Neural cell (in vitro differentiated cells): ENCODE results near the gene ST14. TPM values are rescaled to one million over a fixed set of nuclear protein-coding genes. Genes with fewer than 3 reads are reported as not detected.

ENCODE experiments used
- H2AFZ ChIP-seq: fragments of 200-600, 300-800 bp; sonication (generic), shearing (Covaris generic); 2 replicates; pipeline ENCODE4 v1.6.0; 2014; ENCODE audit warnings: low read depth, mild to moderate bottlenecking, antibody characterized with exemption, low read length, moderate library complexity
- H3F3A ChIP-seq: fragments of 200-600 bp; shearing (Covaris generic); 2 replicates; pipeline ENCODE4 v1.6.1; 2016; ENCODE audit warnings: mild to moderate bottlenecking, moderate library complexity, mixed read lengths, antibody characterized with exemption, low read length; ENCODE audit not compliant: insufficient read depth, poor library complexity, severe bottlenecking
- H3K27ac ChIP-seq: fragments of 200-600, 300-800 bp; sonication (generic), shearing (Covaris generic); 2 replicates; pipeline ENCODE4 v1.5.1; 2014; ENCODE audit warnings: mild to moderate bottlenecking, low read length, moderate library complexity
- H3K27me3 ChIP-seq: fragments of 300-800, 200-600 bp; sonication (generic), shearing (Covaris generic); 2 replicates; pipeline ENCODE4 v1.6.0; 2014; ENCODE audit warnings: mild to moderate bottlenecking, low read depth, low read length, moderate library complexity; ENCODE audit not compliant: insufficient read depth
- H3K36me3 ChIP-seq: fragments of 300-800, 200-600 bp; sonication (generic), shearing (Covaris generic); 2 replicates; pipeline ENCODE4 v1.5.1; 2014; ENCODE audit warnings: mild to moderate bottlenecking, antibody characterized with exemption, low read length, moderate library complexity; ENCODE audit not compliant: insufficient read depth
- H3K4me2 ChIP-seq: fragments of 300-800, 200-600 bp; sonication (generic), shearing (Covaris generic); 2 replicates; pipeline ENCODE4 v1.6.0; 2014; ENCODE audit warnings: mild to moderate bottlenecking, low read length
- H3K4me3 ChIP-seq: fragments of 300-800, 200-600 bp; sonication (generic), shearing (Covaris generic); 2 replicates; pipeline ENCODE4 v1.5.1; 2014; ENCODE audit warnings: mild to moderate bottlenecking, low read length, moderate library complexity
- H3K79me2 ChIP-seq: fragments of 200-600 bp; shearing (Covaris generic); replicated peaks from 2 replicates; pipeline ENCODE4 v1.6.0; 2014; ENCODE audit warnings: mild to moderate bottlenecking, low read length, moderate library complexity; ENCODE audit not compliant: insufficient read depth
- H3K9ac ChIP-seq: fragments of 300-800, 200-600 bp; sonication (generic), shearing (Covaris generic); 2 replicates; pipeline ENCODE4 v1.6.1; 2016; ENCODE audit warnings: mild to moderate bottlenecking, low read length, mixed read lengths
- H3K9me2 ChIP-seq: fragments of 200-600 bp; shearing (Covaris generic); 2 replicates; pipeline ENCODE4 v1.6.1; 2016; ENCODE audit warnings: mild to moderate bottlenecking, low read length, mixed read lengths; ENCODE audit not compliant: insufficient read depth
- H3K9me3 ChIP-seq: fragments of 200-600, 300-800 bp; sonication (generic), shearing (Covaris generic); 2 replicates; pipeline ENCODE4 v1.6.1; 2016; ENCODE audit warnings: mild to moderate bottlenecking, mixed run types, low read length, moderate library complexity, mixed read lengths
- H4K20me1 ChIP-seq: fragments of 200-600 bp; shearing (Covaris generic); 2 replicates; pipeline ENCODE4 v1.6.1; 2016; ENCODE audit warnings: mild to moderate bottlenecking, mixed run types; ENCODE audit not compliant: insufficient read depth
- CTCF ChIP-seq: fragments of 450-650 bp; IDR thresholded peaks from 2 replicates; pipeline ENCODE4 v1.5.1; 2014; ENCODE audit warnings: antibody characterized with exemption, mild to moderate bottlenecking, moderate library complexity; ENCODE audit not compliant: poor library complexity, severe bottlenecking
- EP300 ChIP-seq: fragments of 450-650 bp; conservative IDR thresholded peaks from 2 replicates; pipeline ENCODE4 v1.6.1; 2014; ENCODE audit warnings: antibody characterized with exemption, mild to moderate bottlenecking, moderate library complexity; ENCODE audit not compliant: poor library complexity, severe bottlenecking
- EZH2 ChIP-seq: fragments of 200-600, 300-800 bp; shearing (Covaris generic), sonication (generic); IDR thresholded peaks from 2 replicates; pipeline ENCODE4 v1.6.1; 2014; ENCODE audit warnings: antibody characterized with exemption, low read length, borderline replicate concordance, mild to moderate bottlenecking; ENCODE audit not compliant: insufficient read depth, poor library complexity, severe bottlenecking
- MXI1 ChIP-seq: fragments of 450-650 bp; conservative IDR thresholded peaks from 2 replicates; pipeline ENCODE4 v1.6.1; 2014; ENCODE audit warnings: antibody characterized with exemption, mild to moderate bottlenecking; ENCODE audit not compliant: poor library complexity, severe bottlenecking
- POLR2AphosphoS5 ChIP-seq: IDR thresholded peaks from 2 replicates; pipeline ENCODE4 v1.6.1; 2012
- RAD21 ChIP-seq: fragments of 450-650 bp; conservative IDR thresholded peaks from 2 replicates; pipeline ENCODE4 v1.6.1; 2014; ENCODE audit warnings: antibody characterized with exemption, mild to moderate bottlenecking, moderate library complexity
- REST ChIP-seq: IDR thresholded peaks from 2 replicates; pipeline ENCODE4 v1.6.1; 2012; ENCODE audit warnings: borderline replicate concordance
- SMC3 ChIP-seq: fragments of 450-650 bp; conservative IDR thresholded peaks from 2 replicates; pipeline ENCODE4 v1.6.1; 2014; ENCODE audit warnings: antibody characterized with exemption, mild to moderate bottlenecking, moderate library complexity; ENCODE audit not compliant: poor library complexity
- TAF1 ChIP-seq: IDR thresholded peaks from 2 replicates; pipeline ENCODE4 v1.6.1; 2012; ENCODE audit warnings: low read depth
- polyA plus RNA-seq: library from polyadenylated mRNA; depleted of rRNA; stranded (reverse); fragments of >200 nt; gene quantifications from 2 replicates; pipeline ENCODE4 v1.2.3, GENCODE V29; 2014

The ST14 gene
- polyA plus RNA-seq, 1 donor from 2014 or later: not detected

- peaks cover 8% of the 10 kb centered on the region for H3K36me3 ChIP-seq
- no peaks in the 10 kb centered on the region for H3K79me2 ChIP-seq
- H3K4me2 ChIP-seq: no peak overlapping the region
These were observed 33.1 kb upstream of the ST14 start for GRCh38 chr11:130126516-130126915.

GRCh38 chr11:130127509-130127908, 32.1 kb upstream of the ST14 start:
- Histone ChIP-seq H3K36me3 (peaks cover 8% of the 10 kb centered on the region), H3K27ac (no peak overlapping the region)
- TF ChIP-seq CTCF (no peak), SMC3 (no peak), MXI1 (no peak), POLR2AphosphoS5 (no peak), RAD21 (no peak), REST (no peak)

More at GRCh38 chr11:130126516-130126915, 33.1 kb upstream of the ST14 start:
- no peak overlapping the region for H2AFZ ChIP-seq
- H3K9ac ChIP-seq: no peak overlapping the region
- no peak for TF ChIP-seq EP300
- no peak for TF ChIP-seq EZH2
- TF ChIP-seq SMC3: no peak
- TF ChIP-seq POLR2AphosphoS5: no peak
- TF ChIP-seq CTCF: no peak
- TF ChIP-seq REST: no peak
- no peak for TF ChIP-seq RAD21
- no peak for TF ChIP-seq MXI1
- no peak for TF ChIP-seq TAF1
- H3K27ac ChIP-seq: no peak overlapping the region
- no peaks in the 10 kb centered on the region for H3K9me3 ChIP-seq
- no peaks in the 10 kb centered on the region for H4K20me1 ChIP-seq
- H3K4me3 ChIP-seq: no peak overlapping the region
- H3F3A ChIP-seq: no peaks in the 10 kb centered on the region
- H3K27me3 ChIP-seq: no peaks in the 10 kb centered on the region
- no peaks in the 10 kb centered on the region for H3K9me2 ChIP-seq

More at GRCh38 chr11:130127509-130127908, 32.1 kb upstream of the ST14 start:
- H3K4me3 ChIP-seq: no peak overlapping the region
- H3K79me2 ChIP-seq: no peaks in the 10 kb centered on the region
- no peak overlapping the region for H3K4me2 ChIP-seq
- no peaks in the 10 kb centered on the region for H3F3A ChIP-seq
- H3K9me3 ChIP-seq: no peaks in the 10 kb centered on the region
- no peak overlapping the region for H2AFZ ChIP-seq
- no peaks in the 10 kb centered on the region for H3K9me2 ChIP-seq
- H3K27me3 ChIP-seq: no peaks in the 10 kb centered on the region
- H3K9ac ChIP-seq: no peak overlapping the region
- no peaks in the 10 kb centered on the region for H4K20me1 ChIP-seq
